SKM-1 (cell line): ENCODE measurements around the gene PLS1.
"Not testable (repeated sequence)": the region's sequence is repeated elsewhere in the genome, so short reads cannot be mapped to it uniquely, and the experiment has no call there.

Experiments used
- DNase-seq: peaks from one replicate; lab custom pipeline; 2025; ENCODE audit not compliant: unreplicated experiment; lab: John Stamatoyannopoulos, UW

PLS1 gene

GRCh38 chr3:142595581-142595950, 627 bp upstream of the PLS1 start:
- DNase-seq, result no peak

- DNase-seq, result no peak
These were observed 514 bp downstream of the PLS1 start for GRCh38 chr3:142596726-142597088.

GRCh38 chr3:142597906-142598305, 1.7 kb downstream of the PLS1 start:
- no peak for DNase-seq

- no peak for DNase-seq
These were observed 5.5 kb downstream of the PLS1 start for GRCh38 chr3:142601713-142602112.

- no peak for DNase-seq
These were observed 6.6 kb downstream of the PLS1 start for GRCh38 chr3:142602619-142603385.

- not testable (repeated sequence) for DNase-seq
These were observed 7.2 kb downstream of the PLS1 start for GRCh38 chr3:142603386-142603705.

- DNase-seq, result no peak
These were observed 8.7 kb downstream of the PLS1 start for GRCh38 chr3:142604940-142605339.

GRCh38 chr3:142608631-142609030, 12.4 kb downstream of the PLS1 start:
- DNase-seq, result no peak

GRCh38 chr3:142609136-142609535, 12.9 kb downstream of the PLS1 start:
- no peak for DNase-seq

GRCh38 chr3:142611206-142611605, 15.0 kb downstream of the PLS1 start:
- no peak for DNase-seq

GRCh38 chr3:142613491-142613890, 17.3 kb downstream of the PLS1 start:
- DNase-seq, result no peak

GRCh38 chr3:142614059-142614626, 17.9 kb downstream of the PLS1 start:
- DNase-seq, result no peak

GRCh38 chr3:142615171-142615570, 19.0 kb downstream of the PLS1 start:
- no peak for DNase-seq

GRCh38 chr3:142618917-142619461, 22.8 kb downstream of the PLS1 start:
- no peak for DNase-seq

- DNase-seq, result no peak
These were observed 26.2 kb downstream of the PLS1 start for GRCh38 chr3:142622405-142622804.

GRCh38 chr3:142623194-142623593, 27.0 kb downstream of the PLS1 start:
- DNase-seq, result no peak

GRCh38 chr3:142624341-142625152, 28.4 kb downstream of the PLS1 start:
- DNase-seq, result no peak

GRCh38 chr3:142625153-142625440, 28.9 kb downstream of the PLS1 start:
- DNase-seq, result no peak

- no peak for DNase-seq
These were observed 30.8 kb downstream of the PLS1 start for GRCh38 chr3:142626971-142627370.

- DNase-seq, result no peak
These were observed 32.6 kb downstream of the PLS1 start for GRCh38 chr3:142628801-142629200.

GRCh38 chr3:142633073-142633472, 36.9 kb downstream of the PLS1 start:
- DNase-seq, result no peak

- no peak for DNase-seq
These were observed 39.9 kb downstream of the PLS1 start for GRCh38 chr3:142636050-142636449.
